Transverse colon (tissue), 3 donors: ENCODE data around the gene LAMA2.

ENCODE experiments used
- CTCF ChIP-seq, 5 experiments: fragments of 200-600 bp in 3 of 5; fragments of 450-650 bp in 2 of 5; sonication (generic) in 3 of 5; IDR thresholded peaks; 1 replicate in 2 of 5; 2 replicates in 3 of 5; pipeline ENCODE4 v1.5.1; 2016 to 2017; ENCODE audit warnings: antibody characterized with exemption in 5 of 5, inconsistent platforms in 3 of 5, mild to moderate bottlenecking in 2 of 5, moderate library complexity in 1 of 5
- EP300 ChIP-seq: sonication (generic); formaldehyde crosslinking; IDR thresholded peaks from one replicate; pipeline ENCODE4 v1.6.1; 2017; ENCODE audit warnings: antibody characterized with exemption, low read depth
- POLR2A ChIP-seq: fragments of 450-650 bp; IDR thresholded peaks from one replicate; pipeline ENCODE4 v1.6.1; 2016; ENCODE audit warnings: antibody characterized with exemption, mild to moderate bottlenecking, moderate library complexity

DNA sequence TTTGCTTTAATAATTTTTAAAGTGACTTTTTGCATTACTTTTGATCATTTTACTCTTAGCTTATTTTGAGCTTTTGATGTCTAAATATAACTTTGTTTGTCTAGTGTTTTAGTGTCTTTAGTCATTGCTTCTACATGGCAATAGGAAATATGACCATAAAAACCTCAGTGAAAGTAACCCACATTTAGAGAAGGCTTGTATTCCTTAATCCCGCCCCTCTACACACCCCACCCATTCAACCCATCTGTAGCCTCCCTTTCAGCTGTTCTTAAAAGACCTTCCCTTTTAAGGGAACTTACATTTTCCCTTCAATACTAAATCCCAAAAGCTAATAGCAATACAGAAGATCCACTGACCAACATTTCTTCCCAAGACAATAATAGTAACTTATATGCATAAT lies 225.4 kb downstream of the LAMA2 start:
- TF ChIP-seq POLR2A (no peak), CTCF (IDR thresholded peaks at IDR 0.05) (no peak), EP300 (no peak)
